ENCODE measurements around the gene LGR4.
"Not testable (repeated sequence)": the region's sequence is repeated elsewhere in the genome, so short reads cannot be mapped to it uniquely, and the experiment has no call there.

LGR4 gene

GRCh38 chr11:27472398-27473016, at the start of gene LGR4:
Gene LGR4, minus strand, starts transcription at chr11:27472790. Its CDS starts 488 bp downstream, at chr11:27472302.
- peak within 1 kb of the TSS; percentile 52 to 58 for H3K4me3 ChIP-seq (ENCODE audit: low read depth in 1 of 2, low read length in 1 of 2)
- H3K27ac ChIP-seq, result no peak within 1 kb of the TSS
- H3K27me3 ChIP-seq, result peaks cover 45% of the 10 kb centered on the region
- no peaks in the 10 kb centered on the region for H3K36me3 ChIP-seq
- H3K4me1 ChIP-seq (ENCODE audit: control insufficient read depth in 1 of 2, insufficient read depth in 1 of 2, low read depth in 1 of 2, low read length in 1 of 2), result peaks cover 14 to 24% of the 10 kb centered on the region in 2 experiments
- TF ChIP-seq, protein P1, sequence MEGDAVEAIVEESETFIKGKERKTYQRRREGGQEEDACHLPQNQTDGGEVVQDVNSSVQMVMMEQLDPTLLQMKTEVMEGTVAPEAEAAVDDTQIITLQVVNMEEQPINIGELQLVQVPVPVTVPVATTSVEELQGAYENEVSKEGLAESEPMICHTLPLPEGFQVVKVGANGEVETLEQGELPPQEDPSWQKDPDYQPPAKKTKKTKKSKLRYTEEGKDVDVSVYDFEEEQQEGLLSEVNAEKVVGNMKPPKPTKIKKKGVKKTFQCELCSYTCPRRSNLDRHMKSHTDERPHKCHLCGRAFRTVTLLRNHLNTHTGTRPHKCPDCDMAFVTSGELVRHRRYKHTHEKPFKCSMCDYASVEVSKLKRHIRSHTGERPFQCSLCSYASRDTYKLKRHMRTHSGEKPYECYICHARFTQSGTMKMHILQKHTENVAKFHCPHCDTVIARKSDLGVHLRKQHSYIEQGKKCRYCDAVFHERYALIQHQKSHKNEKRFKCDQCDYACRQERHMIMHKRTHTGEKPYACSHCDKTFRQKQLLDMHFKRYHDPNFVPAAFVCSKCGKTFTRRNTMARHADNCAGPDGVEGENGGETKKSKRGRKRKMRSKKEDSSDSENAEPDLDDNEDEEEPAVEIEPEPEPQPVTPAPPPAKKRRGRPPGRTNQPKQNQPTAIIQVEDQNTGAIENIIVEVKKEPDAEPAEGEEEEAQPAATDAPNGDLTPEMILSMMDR (IDR thresholded peaks at IDR 0.05), result no peak
- no peaks in the 10 kb centered on the region for H3K9me3 ChIP-seq

DNA sequence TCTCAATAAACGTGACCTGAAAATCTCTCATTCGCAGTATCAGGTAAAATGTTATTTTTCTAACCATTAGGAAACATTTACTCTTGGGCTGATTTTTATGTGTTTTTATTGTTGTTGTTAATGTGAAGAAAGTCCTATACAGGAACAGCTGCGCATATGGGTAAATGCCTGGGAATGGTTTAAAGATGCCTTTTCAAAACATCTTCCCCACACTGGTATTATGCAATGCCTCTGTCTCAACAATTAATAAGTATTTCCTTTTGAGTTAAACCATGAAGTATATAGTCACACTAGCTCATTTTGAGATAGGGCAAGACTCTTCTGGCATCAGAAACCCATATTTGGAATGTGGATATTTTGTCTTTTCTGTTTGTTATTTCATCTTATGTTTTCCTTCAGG, 47.6 kb upstream of the LGR4 start:
- H3K27me3 ChIP-seq, result no peaks in the 10 kb centered on the region
- H3K9me3 ChIP-seq, result no peaks in the 10 kb centered on the region
- TF ChIP-seq, protein P1 (IDR thresholded peaks at IDR 0.05), result no peak
- no peaks in the 10 kb centered on the region for H3K4me1 ChIP-seq (ENCODE audit: control insufficient read depth in 1 of 2, insufficient read depth in 1 of 2, low read depth in 1 of 2, low read length in 1 of 2)
- no peak overlapping the region for H3K27ac ChIP-seq
- H3K4me3 ChIP-seq (ENCODE audit: low read depth in 1 of 2, low read length in 1 of 2), result no peak overlapping the region
- H3K36me3 ChIP-seq, result no peaks in the 10 kb centered on the region

- H3K4me3 ChIP-seq (ENCODE audit: low read depth in 1 of 2, low read length in 1 of 2), result no peak overlapping the region
- no peak overlapping the region for H3K27ac ChIP-seq
- H3K9me3 ChIP-seq, result no peaks in the 10 kb centered on the region
- TF ChIP-seq, protein P1 (IDR thresholded peaks at IDR 0.05), result no peak
- no peaks in the 10 kb centered on the region for H3K27me3 ChIP-seq
- no peaks in the 10 kb centered on the region for H3K36me3 ChIP-seq
- H3K4me1 ChIP-seq (ENCODE audit: control insufficient read depth in 1 of 2, insufficient read depth in 1 of 2, low read depth in 1 of 2, low read length in 1 of 2), result no peaks in the 10 kb centered on the region
Observed at GRCh38 chr11:27518518-27518917, 45.9 kb upstream of the LGR4 start.

DNA sequence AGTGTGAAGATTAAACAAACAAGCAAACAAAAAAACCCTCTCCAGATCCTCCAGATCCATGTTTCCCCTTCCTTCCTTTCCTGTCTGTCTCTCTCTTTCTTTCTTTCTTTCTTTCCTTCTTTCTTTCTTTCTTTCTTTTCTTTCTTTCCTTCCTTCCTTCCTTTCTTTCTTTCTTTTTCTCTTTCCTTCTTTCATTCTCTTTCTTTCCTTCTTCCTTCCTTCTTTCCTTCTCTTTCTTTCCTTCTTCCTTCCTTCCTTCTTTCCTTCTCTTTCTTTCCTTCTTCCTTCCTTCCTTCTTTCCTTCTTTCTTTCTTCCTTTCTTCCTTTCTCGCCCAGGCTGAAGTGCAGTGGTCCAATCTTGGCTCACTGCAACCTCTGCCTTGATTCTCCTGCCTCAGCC, 44.9 kb upstream of the LGR4 start:
- H3K36me3 ChIP-seq; H3K27me3 ChIP-seq; H3K4me1 ChIP-seq (ENCODE audit: control insufficient read depth in 1 of 2, insufficient read depth in 1 of 2, low read depth in 1 of 2, low read length in 1 of 2); H3K4me3 ChIP-seq (ENCODE audit: low read depth in 1 of 2, low read length in 1 of 2); H3K9me3 ChIP-seq; H3K27ac ChIP-seq: not testable (repeated sequence)

DNA sequence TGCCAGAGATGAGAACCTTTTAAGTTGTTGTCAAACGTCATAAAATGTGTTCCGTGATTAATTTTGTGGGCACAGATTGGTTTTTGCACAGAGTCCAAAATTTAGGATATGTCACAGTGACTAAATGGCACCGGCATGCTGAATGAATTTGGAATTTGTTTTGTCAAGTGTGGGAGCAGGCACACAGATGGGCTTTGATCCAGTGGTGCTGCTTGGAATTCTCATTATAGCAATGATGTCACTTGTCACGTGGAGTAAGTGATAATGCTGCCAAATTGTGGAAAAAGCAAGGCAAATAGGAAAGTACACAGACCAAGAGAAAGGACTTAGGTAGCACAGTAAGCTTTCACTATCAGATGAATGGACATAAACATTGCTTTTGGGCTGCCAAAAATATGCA, 42.0 kb upstream of the LGR4 start:
- TF ChIP-seq, protein P1 (IDR thresholded peaks at IDR 0.05), result no peak
- H3K27ac ChIP-seq, result no peak overlapping the region

GRCh38 chr11:27514076-27514475, 41.5 kb upstream of the LGR4 start:
- H3K27ac ChIP-seq, result no peak overlapping the region
- TF ChIP-seq, protein P1 (IDR thresholded peaks at IDR 0.05), result no peak
- peaks cover 3 to 4% of the 10 kb centered on the region in 2 experiments for H3K4me1 ChIP-seq (ENCODE audit: control insufficient read depth in 1 of 2, insufficient read depth in 1 of 2, low read depth in 1 of 2, low read length in 1 of 2)
- no peaks in the 10 kb centered on the region for H3K27me3 ChIP-seq
- H3K4me3 ChIP-seq (ENCODE audit: low read depth in 1 of 2, low read length in 1 of 2), result no peak overlapping the region
- no peaks in the 10 kb centered on the region for H3K36me3 ChIP-seq
- H3K9me3 ChIP-seq, result no peaks in the 10 kb centered on the region

More for the DNA sequence above, 42.0 kb upstream of the LGR4 start:
- Histone ChIP-seq H3K27me3 (no peaks in the 10 kb centered on the region), H3K4me3 (ENCODE audit: low read depth in 1 of 2, low read length in 1 of 2) (no peak overlapping the region), H3K36me3 (no peaks in the 10 kb centered on the region), H3K4me1 (ENCODE audit: control insufficient read depth in 1 of 2, insufficient read depth in 1 of 2, low read depth in 1 of 2, low read length in 1 of 2) (peaks cover 3 to 4% of the 10 kb centered on the region in 2 experiments), H3K9me3 (no peaks in the 10 kb centered on the region)

Data from neutrophil (primary cell).